Keratinocyte (primary cell): Measurements from ENCODE around the gene ASXL2. TPM values are rescaled to one million over a fixed set of nuclear protein-coding genes. Genes with fewer than 3 reads are reported as not detected.

ENCODE experiments used
- DNase-seq: peaks from one replicate; pipeline ENCODE4 v3.0.0-alpha.2; 2011; ENCODE audit warnings: low read depth, missing footprints, low spot score
- FAIRE-seq: peaks from 2 replicates; lab custom pipeline; 2011; peaks lifted over from hg19 to GRCh38; lab: Jason Lieb, UNC
- H2AFZ ChIP-seq: 2 replicates; pipeline ENCODE4 v1.6.0; 2012; ENCODE audit warnings: low read length, control low read depth, inconsistent platforms; ENCODE audit not compliant: control insufficient read depth
- H3K27ac ChIP-seq: 2 replicates; pipeline ENCODE4 v1.5.1; 2011; ENCODE audit warnings: low read length; ENCODE audit not compliant: control insufficient read depth, insufficient read depth
- H3K27me3 ChIP-seq: 3 replicates; pipeline ENCODE4 v1.6.0; 2011; ENCODE audit warnings: low read length; ENCODE audit not compliant: control insufficient read depth, insufficient read depth; ENCODE audit errors: extremely low read depth
- H3K36me3 ChIP-seq, 2 experiments: 2 replicates in 1 of 2; 3 replicates in 1 of 2; pipeline ENCODE4 v1.5.1; 2011; ENCODE audit warnings: low read length in 2 of 2, mild to moderate bottlenecking in 1 of 2; ENCODE audit not compliant: control insufficient read depth in 2 of 2, insufficient read depth in 2 of 2; ENCODE audit errors: extremely low read depth in 1 of 2
- H3K4me1 ChIP-seq: 3 replicates; pipeline ENCODE4 v1.5.1; 2011; ENCODE audit warnings: low read length; ENCODE audit not compliant: control insufficient read depth, insufficient read depth; ENCODE audit errors: extremely low read depth
- H3K4me2 ChIP-seq: 3 replicates; pipeline ENCODE4 v1.6.0; 2011; ENCODE audit warnings: low read depth, low read length; ENCODE audit not compliant: control insufficient read depth, insufficient read depth; ENCODE audit errors: extremely low read depth
- H3K4me3 ChIP-seq, 3 experiments: fragments of 200-600 bp in 1 of 3; sonication (generic) in 1 of 3; 2 replicates in 2 of 3; 3 replicates in 1 of 3; pipeline ENCODE4 v1.5.1; 2011 to 2016; ENCODE audit warnings: low read length in 3 of 3, mild to moderate bottlenecking in 3 of 3, control low read depth in 2 of 3, inconsistent platforms in 1 of 3, low read depth in 1 of 3, mixed read lengths in 1 of 3, mixed run types in 1 of 3, moderate library complexity in 1 of 3; ENCODE audit not compliant: control insufficient read depth in 2 of 3, insufficient read depth in 2 of 3; ENCODE audit errors: extremely low read depth in 1 of 3
- H3K79me2 ChIP-seq: 2 replicates; pipeline ENCODE4 v1.6.0; 2012; ENCODE audit warnings: low read length; ENCODE audit not compliant: control insufficient read depth, insufficient read depth
- H3K9ac ChIP-seq: 3 replicates; pipeline ENCODE4 v1.6.0; 2011; ENCODE audit warnings: low read length; ENCODE audit not compliant: control insufficient read depth, insufficient read depth; ENCODE audit errors: extremely low read depth
- H3K9me1 ChIP-seq: 3 replicates; pipeline ENCODE4 v1.6.0; 2011; ENCODE audit warnings: low read length; ENCODE audit not compliant: control insufficient read depth, insufficient read depth; ENCODE audit errors: extremely low read depth
- H3K9me3 ChIP-seq: 2 replicates; pipeline ENCODE4 v1.5.1; 2012; ENCODE audit warnings: low read depth, low read length; ENCODE audit not compliant: control insufficient read depth
- H4K20me1 ChIP-seq: 3 replicates; pipeline ENCODE4 v1.6.0; 2011; ENCODE audit warnings: low read length; ENCODE audit not compliant: control insufficient read depth, insufficient read depth; ENCODE audit errors: extremely low read depth
- EZH2 ChIP-seq: IDR thresholded peaks from one replicate; pipeline ENCODE4 v1.6.1; 2012; ENCODE audit warnings: inconsistent platforms, mild to moderate bottlenecking, low read length, moderate library complexity
- dilution Hi-C: fragments of 300-500 bp; cut with MboI; formaldehyde crosslinking; loops from one replicate; pipeline ENCODE4 v1.7.0; 2020; ENCODE audit warnings: low sequenced_read_pairs; ENCODE audit not compliant: extremely low pct_ligation_motif_present
- polyA plus RNA-seq, 5 experiments: library from polyadenylated mRNA; depleted of rRNA in 3 of 5; stranded (reverse) in 3 of 5; stranded (forward) in 1 of 5; unstranded in 1 of 5; fragments of >200 nt; gene quantifications; 1 replicate in 1 of 5; 2 replicates in 3 of 5; 3 replicates in 1 of 5; pipeline versions ENCODE4 v1.2.1 to v1.2.3, GENCODE V29; 2011 to 2012; ENCODE audit warnings: missing spikeins in 2 of 5, low read depth in 1 of 5, low replicate concordance in 1 of 5
- TF ChIP-seq, protein P1 (sequence below), 3 experiments: IDR thresholded peaks in 1 of 3; conservative IDR thresholded peaks in 1 of 3; optimal IDR thresholded peaks in 1 of 3; 2 replicates in 2 of 3; 3 replicates in 1 of 3; pipeline versions ENCODE3 to v1.5.1; 2011; ENCODE audit warnings: low read length in 3 of 3, mild to moderate bottlenecking in 3 of 3, moderate library complexity in 2 of 3, control low read depth in 1 of 3, inconsistent platforms in 1 of 3; ENCODE audit not compliant: insufficient read depth in 2 of 3; ENCODE audit errors: extremely low read depth in 1 of 3

Gene ASXL2
- polyA plus RNA-seq, 1 donor (not counting 4 experiments of a cell fraction or from before 2014, with no cell fraction given): 12.5 TPM

- dilution Hi-C loops: no loop called here
- no peak for FAIRE-seq
- H3K79me2 ChIP-seq: peaks cover 16% of the 10 kb centered on the region
These were observed 67.9 kb downstream of the ASXL2 start for GRCh38 chr2:25810428-25810827.

DNA sequence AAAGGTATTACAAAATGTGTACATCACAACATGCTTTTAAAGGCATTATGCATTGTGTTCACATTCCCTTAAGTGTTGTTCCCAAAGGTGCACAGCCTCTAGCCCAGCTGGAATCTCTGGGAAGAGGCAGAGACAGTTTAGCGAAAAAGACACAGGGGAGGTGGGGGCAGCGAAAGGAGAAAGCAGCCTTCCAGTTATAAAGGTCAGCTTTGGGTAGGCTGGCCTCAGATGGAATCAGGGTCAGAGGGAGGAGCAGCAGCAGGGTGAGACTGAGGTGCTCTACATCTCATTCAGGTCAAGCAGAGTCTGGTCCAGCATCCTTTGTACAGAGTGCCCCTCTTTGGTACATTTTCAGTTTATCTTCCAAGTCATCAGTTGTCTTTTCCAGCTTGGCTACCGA is 68.6 kb downstream of the ASXL2 start:
- FAIRE-seq: no peak
- H3K79me2 ChIP-seq: peaks cover 16% of the 10 kb centered on the region

More at GRCh38 chr2:25810428-25810827, 67.9 kb downstream of the ASXL2 start:
- Histone ChIP-seq H3K27me3 (no peaks in the 10 kb centered on the region), H3K9me1 (no peaks in the 10 kb centered on the region), H3K9me3 (no peaks in the 10 kb centered on the region), H4K20me1 (no peaks in the 10 kb centered on the region), H3K4me2 (no peak overlapping the region), H3K4me1 (peaks cover 10% of the 10 kb centered on the region), H3K9ac (no peak overlapping the region), H3K27ac (no peak overlapping the region), H3K4me3 (no peak overlapping the region), H3K36me3 (peaks cover 2 to 3% of the 10 kb centered on the region in 2 experiments), H2AFZ (no peak overlapping the region)
- no peak for DNase-seq
- TF ChIP-seq, protein P1, sequence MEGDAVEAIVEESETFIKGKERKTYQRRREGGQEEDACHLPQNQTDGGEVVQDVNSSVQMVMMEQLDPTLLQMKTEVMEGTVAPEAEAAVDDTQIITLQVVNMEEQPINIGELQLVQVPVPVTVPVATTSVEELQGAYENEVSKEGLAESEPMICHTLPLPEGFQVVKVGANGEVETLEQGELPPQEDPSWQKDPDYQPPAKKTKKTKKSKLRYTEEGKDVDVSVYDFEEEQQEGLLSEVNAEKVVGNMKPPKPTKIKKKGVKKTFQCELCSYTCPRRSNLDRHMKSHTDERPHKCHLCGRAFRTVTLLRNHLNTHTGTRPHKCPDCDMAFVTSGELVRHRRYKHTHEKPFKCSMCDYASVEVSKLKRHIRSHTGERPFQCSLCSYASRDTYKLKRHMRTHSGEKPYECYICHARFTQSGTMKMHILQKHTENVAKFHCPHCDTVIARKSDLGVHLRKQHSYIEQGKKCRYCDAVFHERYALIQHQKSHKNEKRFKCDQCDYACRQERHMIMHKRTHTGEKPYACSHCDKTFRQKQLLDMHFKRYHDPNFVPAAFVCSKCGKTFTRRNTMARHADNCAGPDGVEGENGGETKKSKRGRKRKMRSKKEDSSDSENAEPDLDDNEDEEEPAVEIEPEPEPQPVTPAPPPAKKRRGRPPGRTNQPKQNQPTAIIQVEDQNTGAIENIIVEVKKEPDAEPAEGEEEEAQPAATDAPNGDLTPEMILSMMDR (optimal IDR thresholded peaks at IDR 0.05 in 1 of 3, IDR thresholded peaks at IDR 0.05 in 1 of 3, conservative IDR thresholded peaks at IDR 0.05 in 1 of 3; ENCODE audit: extremely low read depth in 1 of 3, insufficient read depth in 2 of 3, low read length in 3 of 3): no peak
- TF ChIP-seq EZH2: no peak

More for the DNA sequence above, 68.6 kb downstream of the ASXL2 start:
- peaks cover 6% of the 10 kb centered on the region for H3K4me1 ChIP-seq
- no peaks in the 10 kb centered on the region for H3K27me3 ChIP-seq
- dilution Hi-C loops: no loop called here
- no peak for DNase-seq
- no peaks in the 10 kb centered on the region for H3K9me1 ChIP-seq
- H3K4me2 ChIP-seq: no peak overlapping the region
- no peaks in the 10 kb centered on the region for H3K9me3 ChIP-seq
- no peak overlapping the region for H3K9ac ChIP-seq
- TF ChIP-seq EZH2: no peak
- TF ChIP-seq, protein P1 (optimal IDR thresholded peaks at IDR 0.05 in 1 of 3, IDR thresholded peaks at IDR 0.05 in 1 of 3, conservative IDR thresholded peaks at IDR 0.05 in 1 of 3; ENCODE audit: extremely low read depth in 1 of 3, insufficient read depth in 2 of 3, low read length in 3 of 3): no peak
- peaks cover 3 to 4% of the 10 kb centered on the region in 2 experiments for H3K36me3 ChIP-seq
- no peak overlapping the region for H3K27ac ChIP-seq
- H3K4me3 ChIP-seq: no peak overlapping the region
- H4K20me1 ChIP-seq: no peaks in the 10 kb centered on the region
- H2AFZ ChIP-seq: no peak overlapping the region
